SIG-M5 treated with dmso at 0.1 percent for 504 hours (cell line): Measurements from ENCODE around the gene ELL.
"Not testable (repeated sequence)": the region's sequence is repeated elsewhere in the genome, so short reads cannot be mapped to it uniquely, and the experiment has no call there.

Source experiments
- DNase-seq: peaks from one replicate; lab custom pipeline; 2025; ENCODE audit not compliant: unreplicated experiment; lab: John Stamatoyannopoulos, UW

The ELL gene

DNA sequence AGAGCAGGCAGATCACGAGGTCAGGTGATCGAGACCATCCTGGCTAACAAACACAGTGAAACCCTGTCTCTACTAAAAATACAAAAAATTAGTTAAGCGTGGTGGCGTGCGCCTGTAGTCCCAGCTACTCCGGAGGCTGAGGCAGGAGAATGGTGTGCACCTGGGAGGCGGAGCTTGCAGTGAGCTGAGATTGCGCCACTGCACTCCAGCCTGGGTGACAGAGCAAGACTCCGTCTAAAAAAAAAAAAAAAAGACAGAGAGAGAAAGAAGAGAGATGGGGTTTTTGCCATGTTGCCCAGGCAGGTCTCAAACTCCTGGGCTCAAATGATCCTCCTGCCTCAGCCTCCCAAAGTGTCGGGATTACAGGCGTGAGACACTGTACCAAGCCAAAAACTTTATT, 116.1 kb downstream of the ELL start:
- not testable (repeated sequence) for DNase-seq

DNA sequence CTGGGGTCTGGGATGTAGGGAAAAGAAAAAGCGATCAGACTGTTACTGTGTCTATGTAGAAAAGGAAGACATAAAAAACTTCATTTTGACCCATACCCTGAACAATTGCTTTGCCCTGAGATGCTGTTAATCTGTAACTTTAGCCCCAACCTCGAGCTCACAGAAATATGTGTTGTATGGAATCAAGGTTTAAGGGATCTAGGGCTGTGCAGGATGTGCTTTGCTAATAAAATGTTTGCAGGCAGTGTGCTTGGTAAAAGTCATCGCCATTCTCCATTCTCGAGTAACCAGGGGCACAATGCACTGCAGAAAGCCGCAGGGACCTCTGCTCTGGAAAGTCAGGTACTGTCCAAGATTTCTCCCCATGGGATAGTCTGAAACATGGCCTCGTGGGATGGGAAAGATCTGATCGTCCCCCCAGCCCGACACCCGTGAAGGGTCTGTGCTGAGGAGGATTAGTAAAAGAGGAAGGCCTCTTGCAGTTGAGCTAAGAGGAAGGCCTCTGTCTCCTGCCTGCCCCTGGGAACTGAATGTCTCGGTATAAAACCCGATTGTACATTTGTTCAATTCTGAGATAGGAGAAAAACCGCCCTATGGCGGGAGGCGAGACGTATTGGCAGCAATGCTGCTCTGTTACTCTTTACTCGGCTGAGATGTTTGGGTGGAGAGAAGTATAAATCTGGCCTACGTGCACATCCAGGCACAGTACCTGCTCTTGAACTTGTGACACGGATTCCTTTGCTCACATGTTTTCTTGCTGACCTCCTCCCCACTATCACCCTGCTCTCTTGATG, 119.2 kb downstream of the ELL start:
- not testable (repeated sequence) for DNase-seq

DNA sequence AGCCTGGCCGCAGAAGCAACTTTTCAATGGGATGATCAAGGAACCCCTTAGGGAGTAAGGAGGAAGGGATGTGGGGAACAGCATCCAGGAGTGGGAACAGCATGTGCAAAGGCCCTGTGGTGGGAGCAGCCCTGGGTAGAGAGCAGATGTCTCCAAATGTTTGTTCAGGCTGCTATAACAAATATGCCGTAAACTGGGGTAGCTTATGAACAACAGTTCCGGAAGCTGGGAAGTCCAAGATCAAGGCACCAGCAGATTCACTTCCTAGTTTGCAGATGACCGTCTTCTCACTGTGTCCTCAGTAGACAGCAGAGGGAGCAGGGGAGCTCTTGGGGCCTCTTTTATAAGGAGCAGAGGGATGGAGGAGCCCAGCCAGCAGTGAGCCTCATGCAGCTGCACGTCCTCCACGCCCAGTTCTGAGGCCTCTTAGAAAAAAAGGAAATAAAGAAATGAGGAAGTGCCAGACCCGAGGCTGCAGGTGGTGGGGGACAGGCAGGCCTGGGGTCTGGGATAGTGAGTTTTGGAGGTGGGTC, 120.2 kb downstream of the ELL start:
- DNase-seq, result peak; percentile 99

DNA sequence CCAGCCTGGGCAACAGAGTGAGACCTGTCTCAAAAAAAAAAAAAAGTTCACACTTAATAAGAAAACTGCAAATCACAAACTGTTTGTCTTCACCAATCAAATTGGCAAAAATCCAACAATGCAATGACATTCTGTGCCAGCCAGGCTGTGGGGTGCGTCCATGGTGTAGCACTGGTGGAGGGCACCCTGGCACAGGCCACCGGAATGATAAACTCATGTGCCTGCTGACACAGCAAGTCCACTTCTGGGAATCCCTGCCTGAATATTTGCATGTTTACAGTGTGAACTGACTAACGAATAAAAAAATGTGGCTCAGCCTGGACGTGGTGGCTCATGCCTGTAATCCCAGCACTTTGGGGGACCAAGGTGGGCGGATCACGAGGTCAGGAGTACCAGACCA, 122.9 kb downstream of the ELL start:
- DNase-seq, result no peak

DNA sequence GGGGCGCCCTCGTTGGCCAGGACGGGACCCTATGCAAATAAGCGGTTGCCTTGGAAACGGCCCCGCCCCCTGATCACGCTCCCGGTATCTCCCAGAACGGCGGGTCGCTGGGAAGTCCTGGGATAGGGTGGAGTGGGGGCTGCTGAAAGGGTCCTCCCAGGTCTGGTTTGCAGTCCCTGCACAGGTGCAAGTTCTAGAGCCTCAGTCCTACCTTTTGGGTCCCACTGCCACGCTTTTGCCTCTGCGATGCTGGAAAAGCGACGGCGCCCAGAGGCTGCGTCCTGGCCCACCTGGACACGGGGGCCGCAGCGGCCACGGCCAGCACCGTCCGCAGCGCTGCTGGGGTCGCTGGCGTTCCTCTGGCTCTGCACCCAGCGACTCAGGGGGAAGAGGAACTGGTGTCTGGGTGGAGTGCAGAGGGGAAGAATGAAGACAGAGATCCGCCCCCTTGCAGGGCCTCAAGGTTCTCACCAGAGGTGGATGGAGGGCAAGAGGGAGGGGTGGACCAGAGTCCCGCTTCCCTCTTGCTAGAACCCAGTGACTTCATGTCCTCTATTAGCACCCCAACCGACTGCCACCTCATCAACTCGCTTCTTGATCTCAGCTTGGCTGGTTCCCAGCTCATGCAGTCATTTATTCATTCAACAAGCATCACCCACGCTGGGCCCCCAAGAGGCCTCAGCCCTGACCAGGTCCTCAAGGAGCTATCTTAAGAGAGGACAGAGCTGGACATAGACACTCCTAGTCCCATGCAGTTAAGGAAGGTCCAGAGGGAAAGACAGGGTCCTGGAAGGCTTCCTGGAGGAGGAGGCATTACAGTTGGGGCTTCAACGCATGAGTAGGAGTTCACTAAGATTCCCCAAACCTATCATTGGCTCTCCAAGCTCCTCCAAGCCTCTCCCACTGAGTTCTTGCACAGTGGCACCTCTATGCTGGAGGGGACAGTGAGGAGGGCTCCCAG, 124.3 kb downstream of the ELL start, which contains the start of gene LRRC25:
LRRC25 (minus strand) TSS at position 381 of the 961 bp plus-strand sequence. CDS start 659 bp downstream, outside the sequence.
- peak; percentile 95 for DNase-seq

DNA sequence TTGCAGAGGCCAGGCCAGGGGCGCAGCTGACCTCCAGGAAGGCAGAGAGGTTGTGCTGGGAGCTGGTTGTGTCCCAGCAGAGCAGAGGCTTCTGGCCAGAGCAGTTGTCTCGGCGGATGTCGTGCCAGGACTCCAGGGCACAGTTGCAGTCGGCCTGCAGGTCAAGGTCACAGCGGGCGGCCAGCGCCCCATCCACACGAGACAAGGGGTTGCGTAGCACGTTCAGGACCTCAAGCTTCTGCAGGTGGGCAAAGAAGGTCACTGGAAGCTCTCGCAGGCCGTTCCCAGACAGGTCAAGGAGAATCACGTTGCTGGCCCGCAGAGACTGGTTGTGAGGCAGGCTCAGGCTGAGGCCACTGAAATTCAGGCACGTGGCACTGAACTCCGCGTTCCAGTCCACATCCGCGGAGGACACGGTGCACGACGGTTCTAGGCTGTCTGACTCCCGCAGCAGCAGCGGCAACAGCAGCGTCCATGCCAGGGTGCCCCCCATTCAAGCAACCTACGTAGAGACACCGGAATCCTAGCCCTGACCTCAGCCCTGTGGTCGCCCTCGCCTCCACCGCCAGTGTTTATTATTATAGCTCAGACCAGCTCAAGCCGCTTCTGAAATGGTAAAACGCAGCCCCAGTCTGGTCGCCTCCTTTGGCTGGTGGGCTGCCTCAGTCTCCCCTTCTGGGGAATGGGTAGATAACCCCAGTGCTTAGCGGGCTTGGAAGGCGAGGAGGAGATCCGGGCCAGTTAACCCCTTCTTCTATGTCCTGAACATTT, 125.2 kb downstream of the ELL start:
- DNase-seq, result no peak

DNA sequence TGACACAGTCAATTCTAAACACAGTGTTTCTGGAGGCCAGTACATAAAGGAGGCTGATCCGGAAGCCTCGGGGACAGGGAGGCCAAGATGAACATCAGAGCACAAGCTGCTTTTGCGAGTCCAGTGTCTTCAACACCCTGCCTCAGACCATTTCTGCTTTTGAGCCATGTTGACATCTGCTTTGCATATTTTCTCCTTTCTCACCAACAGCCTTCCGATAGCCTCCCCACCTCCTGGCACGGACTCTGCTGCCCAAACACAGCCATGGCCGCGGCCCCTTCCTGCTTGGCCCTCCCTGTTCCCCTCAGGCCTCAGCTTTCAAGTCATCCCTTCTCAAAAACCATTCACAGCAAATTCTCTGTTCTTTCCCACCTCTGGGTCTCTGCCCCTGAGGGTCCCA, 128.0 kb downstream of the ELL start:
- DNase-seq, result no peak

DNA sequence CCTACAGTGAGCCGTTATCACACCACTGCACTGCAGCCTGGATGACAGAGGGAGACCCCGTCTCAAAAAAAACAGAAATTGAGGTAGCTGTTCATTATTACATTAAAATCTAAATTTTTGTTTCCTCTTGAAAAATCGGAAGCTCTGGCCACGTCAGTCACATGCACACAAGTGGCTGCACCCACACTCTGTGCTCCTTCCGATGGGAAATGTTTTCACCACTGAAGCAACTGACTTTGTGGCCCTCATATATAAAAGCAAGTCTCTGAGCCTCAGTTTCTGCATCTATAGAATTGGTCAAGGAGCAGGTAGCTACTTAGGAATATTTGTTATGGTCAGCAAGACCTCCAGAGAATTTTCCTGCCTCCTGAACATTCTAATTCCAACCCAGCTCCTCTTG, 128.9 kb downstream of the ELL start:
- no peak for DNase-seq
